Pancreas (tissue), 10 donors: ENCODE data around the gene INSYN2B. TPM values are rescaled to one million over a fixed set of nuclear protein-coding genes. Genes with fewer than 3 reads are reported as not detected.

Experiments used
- ATAC-seq, 4 donors: fragments of 200-7000 bp; cut with Tn5 transposase; one replicate each; pipeline versions ENCODE4 v1.8.0 to v1.9.1; 2020; ENCODE audit warnings: mild to moderate bottlenecking in 4 of 4, moderate library complexity in 4 of 4
- DNase-seq, 6 donors: peaks; one replicate each; pipeline ENCODE4 v3.0.0-alpha.2; 2020
- FAIRE-seq: peaks from 2 replicates; lab custom pipeline; 2012; peaks lifted over from hg19 to GRCh38; lab: Jason Lieb, UNC
- H3K27ac ChIP-seq, 4 donors: fragments of 200-600 bp; sonication (generic); 1 replicate in 3 of 4; 2 replicates in 1 of 4; pipeline versions ENCODE4 v1.5.0 to v1.8.0; 2020
- H3K27me3 ChIP-seq, 4 donors: fragments of 200-600 bp; one replicate each; pipeline ENCODE4 v1.8.0; 2021
- H3K36me3 ChIP-seq, 3 donors: fragments of 200-600 bp; sonication (generic) in 1 of 3; one replicate each; pipeline versions ENCODE4 v1.5.0 to v1.8.0; 2020 to 2021
- H3K4me1 ChIP-seq, 3 donors: fragments of 200-600 bp; one replicate each; pipeline ENCODE4 v1.8.0; 2021
- H3K4me3 ChIP-seq, 4 donors: fragments of 200-600 bp; sonication (generic) in 2 of 4; one replicate each; pipeline versions ENCODE4 v1.5.0 to v1.8.0; 2020 to 2021
- H3K9me3 ChIP-seq, 4 donors: fragments of 200-600 bp; one replicate each; pipeline ENCODE4 v1.8.0; 2021
- WGBS, 2 donors: extraction: QIAGEN DNeasy Blood & Tissue Kit; methylation state at CpG; one replicate each; pipeline ENCODE4 v1.1.7; 2013; 5-methylcytosine and 5-hydroxymethylcytosine counted together
- intact Hi-C, 3 donors: fragments of 100-400 bp; cut with DNase I; formaldehyde crosslinking; loops; one replicate each; pipeline versions ENCODE4 v1.11.1 to v1.14.2; 2022
- polyA plus RNA-seq, 2 donors: library from polyadenylated mRNA; stranded (reverse); fragments of 200-250 nt; gene quantifications; one replicate each; pipeline ENCODE4 v1.2.3, GENCODE V29; 2013
- total RNA-seq, 6 donors: library from RNA; stranded (reverse); fragmentation: NEBNext Ultra II Directional in 4 of 6; extraction: Animal tissue kit (Norgen Biotek cat#: 25700) in 4 of 6; gene quantifications; one replicate each; pipeline versions ENCODE4 v1.2.1 to v1.2.4, GENCODE V29; 2021 to 2023
- TF ChIP-seq, protein P1 (sequence below), 4 donors: fragments of 200-600 bp; sonication (generic) in 3 of 4; IDR thresholded peaks; one replicate each; pipeline versions ENCODE4 v1.5.0 to v1.8.0; 2021; ENCODE audit warnings: antibody characterized with exemption in 4 of 4
- donor health status: healthy with polysubstance abuse.
- donor health status: DM: no; HTN: no; CAD: no; lungs with moderate emphysema.
- donor health status: DM: no; HTN: no; CAD: no.
- donor health status: control.
- donor health status: control.
- donor health status: Bipolar disorder and iron deficiency.
- donor health status: DM: yes; HTN: yes; CAD: no.
- donor health status: DM: no; HTN: no; CAD: no.
- donor health status: DM: no; HTN: no; CAD: no.
- donor health status: DM: yes; HTN: yes; CAD: no.

The INSYN2B gene
- total and polyA plus RNA-seq, 8 donors: 0.02 TPM; not detected in 7

DNA sequence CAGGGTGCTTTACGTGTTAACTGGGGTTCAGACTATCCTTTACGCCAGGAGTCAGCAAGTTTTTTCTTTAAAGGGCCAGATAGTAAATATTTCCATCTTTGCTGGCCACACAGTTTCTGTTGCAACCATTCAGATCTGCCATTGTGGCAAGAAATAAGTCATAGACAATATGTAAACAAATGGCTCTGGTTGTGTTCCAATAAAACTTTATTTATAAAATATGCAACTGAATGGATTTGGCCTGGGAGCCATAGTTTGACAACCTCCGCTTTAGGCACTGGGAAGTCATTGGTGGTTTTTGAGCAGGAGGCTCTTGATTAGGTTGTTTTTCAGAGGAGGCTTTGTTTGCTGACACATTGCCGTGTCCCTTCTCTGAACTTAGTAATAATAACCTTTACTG lies 90.7 kb downstream of the INSYN2B start:
- TF ChIP-seq, protein P1, sequence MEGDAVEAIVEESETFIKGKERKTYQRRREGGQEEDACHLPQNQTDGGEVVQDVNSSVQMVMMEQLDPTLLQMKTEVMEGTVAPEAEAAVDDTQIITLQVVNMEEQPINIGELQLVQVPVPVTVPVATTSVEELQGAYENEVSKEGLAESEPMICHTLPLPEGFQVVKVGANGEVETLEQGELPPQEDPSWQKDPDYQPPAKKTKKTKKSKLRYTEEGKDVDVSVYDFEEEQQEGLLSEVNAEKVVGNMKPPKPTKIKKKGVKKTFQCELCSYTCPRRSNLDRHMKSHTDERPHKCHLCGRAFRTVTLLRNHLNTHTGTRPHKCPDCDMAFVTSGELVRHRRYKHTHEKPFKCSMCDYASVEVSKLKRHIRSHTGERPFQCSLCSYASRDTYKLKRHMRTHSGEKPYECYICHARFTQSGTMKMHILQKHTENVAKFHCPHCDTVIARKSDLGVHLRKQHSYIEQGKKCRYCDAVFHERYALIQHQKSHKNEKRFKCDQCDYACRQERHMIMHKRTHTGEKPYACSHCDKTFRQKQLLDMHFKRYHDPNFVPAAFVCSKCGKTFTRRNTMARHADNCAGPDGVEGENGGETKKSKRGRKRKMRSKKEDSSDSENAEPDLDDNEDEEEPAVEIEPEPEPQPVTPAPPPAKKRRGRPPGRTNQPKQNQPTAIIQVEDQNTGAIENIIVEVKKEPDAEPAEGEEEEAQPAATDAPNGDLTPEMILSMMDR (IDR thresholded peaks at IDR 0.05): no peak
- WGBS, 2 donors: 68 to 71% methylated on average over 4 of the region's 4 CpGs
- H3K27ac ChIP-seq: no peak overlapping the region
- no peaks in the 10 kb centered on the region for H3K9me3 ChIP-seq
- H3K4me1 ChIP-seq: no peaks in the 10 kb centered on the region
- ATAC-seq (no peak), DNase-seq (no peak), FAIRE-seq (no peak)
- H3K4me3 ChIP-seq: no peak overlapping the region
- no peaks in the 10 kb centered on the region for H3K36me3 ChIP-seq
- intact Hi-C loops: no loop called here
- no peaks in the 10 kb centered on the region for H3K27me3 ChIP-seq

DNA sequence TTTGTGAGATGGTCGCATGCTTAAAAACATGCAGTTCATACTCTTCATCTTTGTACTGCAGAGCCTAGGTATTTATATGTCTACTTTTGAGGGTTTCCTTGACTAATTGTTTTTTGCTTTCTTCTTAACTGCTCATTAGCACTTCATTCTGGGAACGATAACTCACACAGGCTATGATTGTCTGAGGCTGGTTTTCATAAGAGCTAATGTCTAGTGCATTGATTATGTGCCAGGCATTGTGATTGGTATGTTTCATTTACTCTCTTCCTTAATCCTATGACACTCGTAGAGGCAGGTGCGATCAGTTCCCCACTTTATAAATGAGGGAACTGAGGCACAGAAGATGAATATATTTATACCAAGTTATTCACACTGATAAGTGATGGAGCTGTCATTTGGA lies 93.6 kb downstream of the INSYN2B start:
- TF ChIP-seq, protein P1 (IDR thresholded peaks at IDR 0.05): no peak
- 29 to 53% methylated on average over 4 of the region's 4 CpGs for WGBS, 2 donors
- intact Hi-C loops: no loop called here
- ATAC-seq (no peak), FAIRE-seq (no peak), DNase-seq (no peak)
- H3K27me3 ChIP-seq: no peaks in the 10 kb centered on the region
- no peaks in the 10 kb centered on the region for H3K36me3 ChIP-seq
- H3K4me1 ChIP-seq: no peaks in the 10 kb centered on the region
- no peak overlapping the region for H3K27ac ChIP-seq
- H3K4me3 ChIP-seq: no peak overlapping the region
- no peaks in the 10 kb centered on the region for H3K9me3 ChIP-seq

DNA sequence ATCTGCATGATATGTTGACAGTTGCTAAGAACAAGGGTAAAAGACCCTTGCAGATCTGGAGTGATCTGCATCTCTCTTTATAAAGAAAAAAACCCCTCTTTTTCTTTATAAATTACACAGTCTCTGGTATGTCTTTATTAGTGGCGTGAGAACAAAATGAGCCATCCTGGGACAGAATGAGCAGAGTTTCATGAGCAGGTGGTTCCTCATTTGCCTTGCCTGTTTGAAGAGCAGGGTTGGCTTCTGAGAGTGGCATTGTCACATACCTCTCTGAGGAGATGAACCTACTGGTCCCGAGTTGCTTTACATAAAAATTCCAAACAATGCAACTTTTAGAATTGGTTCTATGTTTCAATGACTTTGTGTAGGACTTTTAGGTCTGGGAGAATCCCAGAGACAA lies 94.3 kb downstream of the INSYN2B start:
- no peak overlapping the region for H3K4me3 ChIP-seq
- H3K27me3 ChIP-seq: no peaks in the 10 kb centered on the region
- H3K27ac ChIP-seq: no peak overlapping the region
- H3K4me1 ChIP-seq: no peaks in the 10 kb centered on the region
- ATAC-seq (no peak), DNase-seq (no peak), FAIRE-seq (no peak)
- intact Hi-C loops: no loop called here
- 62 to 70% methylated on average over 2 of the region's 2 CpGs for WGBS, 2 donors
- TF ChIP-seq, protein P1 (IDR thresholded peaks at IDR 0.05): no peak
- H3K36me3 ChIP-seq: no peaks in the 10 kb centered on the region
- H3K9me3 ChIP-seq: no peaks in the 10 kb centered on the region

DNA sequence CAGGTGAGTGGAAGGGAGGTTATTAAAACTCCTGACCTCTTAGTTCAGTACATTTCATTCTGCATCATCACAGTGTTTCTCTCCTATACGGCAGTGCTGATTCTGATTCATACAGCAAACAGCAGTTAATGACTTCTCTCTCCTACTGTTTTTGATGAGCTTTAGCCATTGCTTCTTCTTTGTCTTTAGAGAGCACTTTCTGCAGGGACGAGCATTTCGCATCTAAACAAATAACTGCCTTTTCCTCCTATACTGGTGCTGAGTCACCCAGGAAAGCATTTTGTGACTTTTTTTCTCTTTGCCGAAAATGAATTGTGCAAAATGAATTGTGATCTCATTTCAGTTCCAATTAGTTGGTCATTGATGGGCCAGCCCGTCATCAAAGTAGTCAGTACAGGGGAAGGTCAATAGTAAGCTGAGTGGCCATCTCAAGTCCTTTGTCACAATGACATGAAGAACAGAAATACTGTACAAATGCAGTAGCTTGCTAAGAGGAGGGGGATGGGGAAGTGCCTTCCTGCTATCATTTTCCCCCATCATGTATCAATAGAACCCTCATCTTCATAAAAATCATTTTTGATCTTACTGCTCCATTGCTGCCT lies 98.5 kb downstream of the INSYN2B start:
- Histone ChIP-seq H3K27me3 (no peaks in the 10 kb centered on the region), H3K4me3 (no peak overlapping the region), H3K27ac (no peak overlapping the region), H3K4me1 (no peaks in the 10 kb centered on the region), H3K36me3 (no peaks in the 10 kb centered on the region), H3K9me3 (no peaks in the 10 kb centered on the region)
- FAIRE-seq: no peak
- 60 to 85% methylated on average over 5 of the region's 5 CpGs for WGBS, 2 donors
- TF ChIP-seq, protein P1 (IDR thresholded peaks at IDR 0.05): no peak
- ATAC-seq: no peak
- DNase-seq: no peak
- intact Hi-C loops: no loop called here

DNA sequence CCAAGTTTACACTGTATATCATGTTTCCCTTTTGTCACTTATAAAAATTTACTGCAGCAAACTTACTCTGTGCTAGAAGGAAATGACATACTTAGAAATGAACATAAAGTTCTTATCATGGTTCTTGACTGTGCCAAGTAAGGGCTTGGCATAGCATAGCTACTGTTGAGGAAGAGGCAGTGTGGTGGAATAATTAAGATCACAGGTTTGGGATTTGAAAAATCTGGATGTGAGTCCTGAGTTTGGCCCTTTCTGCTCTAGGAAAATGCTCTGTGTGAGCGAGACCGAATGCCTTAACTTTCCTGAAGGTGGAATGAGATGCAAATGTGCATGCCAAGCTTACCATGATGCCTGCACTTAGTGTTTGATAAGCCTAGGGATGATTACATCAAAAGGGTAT lies 99.5 kb downstream of the INSYN2B start:
- 84 to 87% methylated on average over 2 of the region's 2 CpGs for WGBS, 2 donors
- no peak overlapping the region for H3K27ac ChIP-seq
- no peaks in the 10 kb centered on the region for H3K27me3 ChIP-seq
- no peaks in the 10 kb centered on the region for H3K36me3 ChIP-seq
- no peaks in the 10 kb centered on the region for H3K9me3 ChIP-seq
- TF ChIP-seq, protein P1 (IDR thresholded peaks at IDR 0.05): no peak
- no peak for DNase-seq
- no peak for FAIRE-seq
- intact Hi-C loops: no loop called here
- H3K4me1 ChIP-seq: no peaks in the 10 kb centered on the region
- H3K4me3 ChIP-seq: no peak overlapping the region
- no peak for ATAC-seq
